GM10266 (cell line): ENCODE results near the gene GGT7.
"Not testable (repeated sequence)": the region's sequence is repeated elsewhere in the genome, so short reads cannot be mapped to it uniquely, and the experiment has no call there.

Experiments used
- DNase-seq: peaks from one replicate; pipeline ENCODE4 v3.0.0; 2012; ENCODE audit errors: extremely low spot score
- CTCF ChIP-seq: IDR thresholded peaks from 2 replicates; pipeline ENCODE4 v1.5.1; 2012; ENCODE audit warnings: mild to moderate bottlenecking, low read depth; ENCODE audit not compliant: control insufficient read depth, insufficient read depth; ENCODE audit errors: missing control alignments

Gene GGT7

GRCh38 chr20:34824026-34824425, 48.6 kb downstream of the GGT7 start:
- no peak for DNase-seq
- TF ChIP-seq CTCF = no peak

- TF ChIP-seq CTCF = no peak
- no peak for DNase-seq
Observed at GRCh38 chr20:34820805-34821578, 51.7 kb downstream of the GGT7 start.

GRCh38 chr20:34817801-34818200, 54.9 kb downstream of the GGT7 start:
- no peak for DNase-seq
- no peak for TF ChIP-seq CTCF

- DNase-seq = no peak
- no peak for TF ChIP-seq CTCF
Observed at GRCh38 chr20:34817072-34817471, 55.6 kb downstream of the GGT7 start.

GRCh38 chr20:34815636-34816035, 57.0 kb downstream of the GGT7 start:
- TF ChIP-seq CTCF = no peak
- DNase-seq = no peak

- no peak for TF ChIP-seq CTCF
- no peak for DNase-seq
Observed at GRCh38 chr20:34808583-34808982, 64.1 kb downstream of the GGT7 start.

GRCh38 chr20:34807944-34808465, 64.7 kb downstream of the GGT7 start:
- not testable (repeated sequence) for DNase-seq
